ENCODE data around the gene PLXNB1. TPM values are rescaled to one million over a fixed set of nuclear protein-coding genes. Genes with fewer than 3 reads are reported as not detected.

The PLXNB1 gene
- total RNA-seq, 8 experiments from 2014 or later = 20.1 to 54.4 (median 34.7) TPM

- Histone ChIP-seq H3K4me3 (no peak overlapping the region), H3K4me1 (replicated peaks in 1 of 2) (peaks cover 14 to 16% of the 10 kb centered on the region in 2 donors), H3K27ac (no peak overlapping the region)
- 74 to 100% (median 79%) methylated on average over 1 to 4 of the region's 4 CpGs; no CpG with 5 or more reads in 2 of the 10 experiments for WGBS, 10 experiments
- in situ Hi-C loops (cut with MboI; ENCODE audit: low pct_unique_long_range_greater_than_20kb in 2 of 9, low sequenced_read_pairs in 9 of 9, unreplicated experiment in 9 of 9) = loop anchor here in 7 of 9 experiments (10.0 to 25.0 kb wide), 4 partner anchors 163 to 201 kb away; partner anchors contain the start of gene ZNF589 (in 1 of the 7)
- no peak for ATAC-seq (replicated peaks in 6 of 8)
Observed at GRCh38 chr3:48437812-48438211, 7.9 kb upstream of the PLXNB1 start.

GRCh38 chr3:48436855-48437254, 7.0 kb upstream of the PLXNB1 start:
- no peak for ATAC-seq (replicated peaks in 6 of 8)
- in situ Hi-C loops (cut with MboI; ENCODE audit: low pct_unique_long_range_greater_than_20kb in 2 of 9, low sequenced_read_pairs in 9 of 9, unreplicated experiment in 9 of 9) = loop anchor here in 7 of 9 experiments (10.0 to 25.0 kb wide), 4 partner anchors 162 to 200 kb away; partner anchors contain the start of gene ZNF589 (in 1 of the 7)
- no peak overlapping the region for H3K27ac ChIP-seq
- H3K4me1 ChIP-seq (replicated peaks in 1 of 2) = peaks cover 14 to 16% of the 10 kb centered on the region in 2 donors
- no peak overlapping the region for H3K4me3 ChIP-seq
- WGBS, 10 experiments = 71 to 100% (median 88%) methylated on average over 1 to 5 of the region's 7 CpGs; no CpG with 5 or more reads in 3 of the 10 experiments

- WGBS, 10 experiments = 0 to 100% methylated on average over 1 of the region's 1 CpG; no CpG with 5 or more reads in 8 of the 10 experiments
- no peak for ATAC-seq (replicated peaks in 6 of 8)
- H3K4me3 ChIP-seq = no peak overlapping the region
- H3K4me1 ChIP-seq (replicated peaks in 1 of 2) = peaks cover 11 to 12% of the 10 kb centered on the region in 2 donors
- in situ Hi-C loops (cut with MboI; ENCODE audit: low pct_unique_long_range_greater_than_20kb in 2 of 9, low sequenced_read_pairs in 9 of 9, unreplicated experiment in 9 of 9) = loop anchor here in 7 of 9 experiments (10.0 to 25.0 kb wide), 4 partner anchors 162 to 199 kb away; partner anchors contain the start of gene ZNF589 (in 1 of the 7)
- H3K27ac ChIP-seq = no peak overlapping the region
Observed at GRCh38 chr3:48436477-48436787, 6.5 kb upstream of the PLXNB1 start.

GRCh38 chr3:48435774-48436476, 6.0 kb upstream of the PLXNB1 start:
- in situ Hi-C loops (cut with MboI; ENCODE audit: low pct_unique_long_range_greater_than_20kb in 2 of 9, low sequenced_read_pairs in 9 of 9, unreplicated experiment in 9 of 9) = loop anchor here in 7 of 9 experiments (10.0 to 25.0 kb wide), 4 partner anchors 161 to 199 kb away; partner anchors contain the start of gene ZNF589 (in 1 of the 7)
- Histone ChIP-seq H3K27ac (no peak overlapping the region), H3K4me3 (no peak overlapping the region), H3K4me1 (replicated peaks in 1 of 2) (peaks cover 6 to 7% of the 10 kb centered on the region in 2 donors)
- 0 to 81% (median 65%) methylated on average over 1 to 6 of the region's 7 CpGs; no CpG with 5 or more reads in 2 of the 10 experiments for WGBS, 10 experiments
- peak; percentile 12 to 51 (median 48) for ATAC-seq (replicated peaks in 6 of 8)

GRCh38 chr3:48435223-48435595, 5.3 kb upstream of the PLXNB1 start:
- no peak overlapping the region for H3K4me3 ChIP-seq
- H3K27ac ChIP-seq = no peak overlapping the region
- ATAC-seq (replicated peaks in 6 of 8) = no peak
- 0 to 100% (median 70%) methylated on average over 1 to 4 of the region's 4 CpGs; no CpG with 5 or more reads in 2 of the 10 experiments for WGBS, 10 experiments
- in situ Hi-C loops (cut with MboI; ENCODE audit: low pct_unique_long_range_greater_than_20kb in 2 of 9, low sequenced_read_pairs in 9 of 9, unreplicated experiment in 9 of 9) = loop anchor here in 7 of 9 experiments (10.0 to 25.0 kb wide), 4 partner anchors 160 to 198 kb away; partner anchors contain the start of gene ZNF589 (in 1 of the 7)
- peaks cover 7% of the 10 kb centered on the region in 2 donors for H3K4me1 ChIP-seq (replicated peaks in 1 of 2)

- 35 to 100% (median 85%) methylated on average over 1 to 7 of the region's 15 CpGs; no CpG with 5 or more reads in 4 of the 10 experiments for WGBS, 10 experiments
- peaks cover 9% of the 10 kb centered on the region in 2 donors for H3K4me1 ChIP-seq (replicated peaks in 1 of 2)
- no peak for ATAC-seq (replicated peaks in 6 of 8)
- H3K27ac ChIP-seq = no peak overlapping the region
- in situ Hi-C loops (cut with MboI; ENCODE audit: low pct_unique_long_range_greater_than_20kb in 2 of 9, low sequenced_read_pairs in 9 of 9, unreplicated experiment in 9 of 9) = loop anchor here in 7 of 9 experiments (10.0 to 25.0 kb wide), 4 partner anchors 160 to 197 kb away; partner anchors contain the start of gene ZNF589 (in 1 of the 7)
- H3K4me3 ChIP-seq = no peak overlapping the region
Observed at GRCh38 chr3:48434591-48435222, 4.8 kb upstream of the PLXNB1 start.

- no peak overlapping the region for H3K4me3 ChIP-seq
- ATAC-seq (replicated peaks in 6 of 8) = peak in 3 of 8 experiments; percentile 51 to 63 (median 61)
- no peak overlapping the region for H3K27ac ChIP-seq
- in situ Hi-C loops (cut with MboI; ENCODE audit: low pct_unique_long_range_greater_than_20kb in 2 of 9, low sequenced_read_pairs in 9 of 9, unreplicated experiment in 9 of 9) = loop anchor here in 7 of 9 experiments (10.0 to 25.0 kb wide), 4 partner anchors 159 to 196 kb away; partner anchors contain the start of gene ZNF589 (in 1 of the 7)
- peaks cover 4% of the 10 kb centered on the region in 2 donors for H3K4me1 ChIP-seq (replicated peaks in 1 of 2)
- WGBS, 10 experiments = 0 to 95% (median 88%) methylated on average over 1 to 8 of the region's 12 CpGs; no CpG with 5 or more reads in 6 of the 10 experiments
Observed at GRCh38 chr3:48433472-48434118, 3.7 kb upstream of the PLXNB1 start.

- H3K4me1 ChIP-seq (replicated peaks in 1 of 2) = peaks cover 10 to 11% of the 10 kb centered on the region in 2 donors
- H3K4me3 ChIP-seq = no peak overlapping the region
- ATAC-seq (replicated peaks in 6 of 8) = no peak
- H3K27ac ChIP-seq = no peak overlapping the region
- 63 to 100% (median 89%) methylated on average over 2 to 10 of the region's 16 CpGs; no CpG with 5 or more reads in 4 of the 10 experiments for WGBS, 10 experiments
- in situ Hi-C loops (cut with MboI; ENCODE audit: low pct_unique_long_range_greater_than_20kb in 2 of 9, low sequenced_read_pairs in 9 of 9, unreplicated experiment in 9 of 9) = loop anchor here in 7 of 9 experiments (10.0 to 25.0 kb wide), 4 partner anchors 158 to 195 kb away; partner anchors contain the start of gene ZNF589 (in 1 of the 7)
Observed at GRCh38 chr3:48432411-48433371, 2.8 kb upstream of the PLXNB1 start.

GRCh38 chr3:48431224-48432029, 1.5 kb upstream of the PLXNB1 start:
- Histone ChIP-seq H3K4me1 (replicated peaks in 1 of 2) (peaks cover 21 to 24% of the 10 kb centered on the region in 2 donors), H3K27ac (no peak overlapping the region), H3K4me3 (no peak overlapping the region)
- in situ Hi-C loops (cut with MboI; ENCODE audit: low pct_unique_long_range_greater_than_20kb in 2 of 9, low sequenced_read_pairs in 9 of 9, unreplicated experiment in 9 of 9) = loop anchor here in 7 of 9 experiments (10.0 to 25.0 kb wide), 4 partner anchors 157 to 194 kb away; partner anchors contain the start of gene ZNF589 (in 1 of the 7)
- 93 to 100% (median 100%) methylated on average over 1 to 3 of the region's 8 CpGs; no CpG with 5 or more reads in 7 of the 10 experiments for WGBS, 10 experiments
- ATAC-seq (replicated peaks in 6 of 8) = no peak

- Histone ChIP-seq H3K4me3 (no peak overlapping the region), H3K4me1 (replicated peaks in 1 of 2) (peaks cover 28 to 31% of the 10 kb centered on the region in 2 donors), H3K27ac (no peak overlapping the region)
- no peak for ATAC-seq (replicated peaks in 6 of 8)
- in situ Hi-C loops (cut with MboI; ENCODE audit: low pct_unique_long_range_greater_than_20kb in 2 of 9, low sequenced_read_pairs in 9 of 9, unreplicated experiment in 9 of 9) = loop anchor here in 7 of 9 experiments (10.0 to 25.0 kb wide), 4 partner anchors 156 to 193 kb away; partner anchors contain the start of gene ZNF589 (in 1 of the 7)
- WGBS, 10 experiments = 100% methylated on average over 1 of the region's 1 CpG; no CpG with 5 or more reads in 9 of the 10 experiments
Observed at GRCh38 chr3:48430708-48431101, 819 bp upstream of the PLXNB1 start.

Measured in motor neuron (in vitro differentiated cells).